K562 (cell line): ENCODE measurements around the gene PPOX. TPM values are rescaled to one million over a fixed set of nuclear protein-coding genes. Genes with fewer than 3 reads are reported as not detected.

ENCODE experiments used
- ATF1 ChIP-seq, 2 experiments: fragments of 450-650 bp in 1 of 2; IDR thresholded peaks; 2 replicates each; pipeline ENCODE4 v1.6.1; 2016; ENCODE audit warnings: missing compliant biosample characterization in 1 of 2, missing genetic modification characterization in 1 of 2
- BRF2 ChIP-seq: IDR thresholded peaks from 3 replicates; pipeline ENCODE4 v1.6.1; 2011; ENCODE audit warnings: borderline replicate concordance, mild to moderate bottlenecking; ENCODE audit not compliant: insufficient read length, insufficient read depth
- ELF1 ChIP-seq: fragments of 200-800 bp; sonication (Bioruptor generic); IDR thresholded peaks from 2 replicates; pipeline ENCODE4 v1.6.1; 2016; ENCODE audit warnings: missing genetic modification characterization, missing compliant biosample characterization
- EP400 ChIP-seq: fragments of 450-650 bp; IDR thresholded peaks from 2 replicates; pipeline ENCODE4 v1.6.1; 2017; ENCODE audit warnings: antibody characterized with exemption, mild to moderate bottlenecking, moderate library complexity
- MAFG ChIP-seq: fragments of 450-650 bp; conservative IDR thresholded peaks from 2 replicates; pipeline ENCODE4 v1.6.1; 2016; ENCODE audit warnings: missing genetic modification characterization, missing compliant biosample characterization
- MTF1 ChIP-seq: fragments of 250-450 bp; sonication (Bioruptor Pico); IDR thresholded peaks from 2 replicates; pipeline ENCODE4 v1.9.0; 2021; ENCODE audit warnings: moderate library complexity, mild to moderate bottlenecking, inconsistent platforms, borderline replicate concordance
- NFXL1 ChIP-seq: fragments of 450-650 bp; formaldehyde crosslinking; IDR thresholded peaks from 2 replicates; pipeline ENCODE4 v1.4.0; 2021; ENCODE audit warnings: mild to moderate bottlenecking
- NONO ChIP-seq, 2 experiments: fragments of 200-400 bp in 1 of 2; fragments of 450-650 bp in 1 of 2; formaldehyde crosslinking in 1 of 2; IDR thresholded peaks; 2 replicates each; pipeline ENCODE4 v1.6.1; 2017; ENCODE audit warnings: low read depth in 2 of 2, mild to moderate bottlenecking in 2 of 2, moderate library complexity in 2 of 2, low read length in 1 of 2
- NRF1 ChIP-seq, 2 experiments: fragments of 450-650 bp; IDR thresholded peaks in 1 of 2; conservative IDR thresholded peaks in 1 of 2; 2 replicates each; pipeline ENCODE4 v1.6.1; 2014; ENCODE audit warnings: mild to moderate bottlenecking in 2 of 2
- PHF20 ChIP-seq: fragments of 450-650 bp; IDR thresholded peaks from 2 replicates; pipeline ENCODE4 v1.6.1; 2018; ENCODE audit not compliant: partially characterized antibody
- PHF21A ChIP-seq: fragments of 450-650 bp; IDR thresholded peaks from 2 replicates; pipeline ENCODE4 v1.6.1; 2017; ENCODE audit warnings: low read depth, borderline replicate concordance
- SIRT6 ChIP-seq: IDR thresholded peaks from one replicate; pipeline ENCODE4 v1.6.1; 2012; ENCODE audit warnings: low read depth, mild to moderate bottlenecking, control low read depth, inconsistent platforms, low read length, moderate library complexity
- THRAP3 ChIP-seq: fragments of 450-650 bp; IDR thresholded peaks from 2 replicates; pipeline ENCODE4 v1.6.1; 2016; ENCODE audit warnings: mild to moderate bottlenecking, inconsistent platforms, borderline replicate concordance
- U2AF2 ChIP-seq: fragments of 200-400 bp; formaldehyde crosslinking; optimal IDR thresholded peaks from 2 replicates; pipeline ENCODE3; 2017; ENCODE audit warnings: low read depth, mild to moderate bottlenecking, low read length
- ZNF146 ChIP-seq: IDR thresholded peaks from one replicate; pipeline ENCODE4 v1.6.1; 2018; ENCODE audit warnings: missing compliant biosample characterization; ENCODE audit not compliant: unreplicated experiment
- ZNF217 ChIP-seq: sonication (generic); formaldehyde crosslinking; IDR thresholded peaks from 2 replicates; pipeline ENCODE4 v1.8.0; 2022; ENCODE audit warnings: mild to moderate bottlenecking, missing genetic modification reagents
- ZNF696 ChIP-seq: fragments of 250-450 bp; sonication (Bioruptor Pico); conservative IDR thresholded peaks from 2 replicates; pipeline ENCODE4 v1.4.0; 2020; ENCODE audit warnings: mild to moderate bottlenecking, moderate library complexity
- polyA plus RNA-seq, 8 experiments: library from polyadenylated mRNA; depleted of rRNA in 4 of 8; stranded (reverse) in 5 of 8; unstranded in 3 of 8; fragments of >200 nt; fragmentation: Nextera tagmentation in 2 of 8; fragmentation: Illumina TruSeq in 1 of 8; extraction: Ambion mirVana in 2 of 8; extraction: Trizol in 1 of 8; gene quantifications; 2 replicates each; pipeline versions ENCODE4 v1.2.1 to v1.2.3, GENCODE V29; 2011 to 2014; ENCODE audit warnings: inconsistent platforms in 1 of 8, missing spikeins in 1 of 8
- total RNA-seq, 7 experiments: library from RNA; depleted of rRNA in 6 of 7; stranded (reverse); fragments of >200 nt in 6 of 7; fragmentation: Illumina TruSeq in 2 of 7; extraction: Trizol in 2 of 7; gene quantifications; 2 replicates each; pipeline versions ENCODE4 v1.2.1 to v1.2.3, GENCODE V29; 2011 to 2021; ENCODE audit warnings: low replicate concordance in 1 of 7
- TF ChIP-seq, protein P1 (sequence below), 3 experiments: fragments of 200-800 bp in 1 of 3; sonication (Bioruptor generic) in 1 of 3; sonication (generic) in 1 of 3; formaldehyde crosslinking in 1 of 3; IDR thresholded peaks; 2 replicates each; pipeline versions ENCODE4 v1.6.1 to v1.8.0; 2016 to 2022; ENCODE audit warnings: mild to moderate bottlenecking in 2 of 3, missing compliant biosample characterization in 2 of 3, missing genetic modification characterization in 2 of 3, missing genetic modification reagents in 1 of 3
- TF ChIP-seq, protein P2 (sequence below): fragments of 450-650 bp; formaldehyde crosslinking; IDR thresholded peaks from 2 replicates; pipeline ENCODE4 v1.4.0; 2022; ENCODE audit warnings: missing genetic modification characterization
- TF ChIP-seq, protein P3 (sequence below): fragments of 450-650 bp; IDR thresholded peaks from 2 replicates; pipeline ENCODE4 v1.7.0; 2016; ENCODE audit warnings: borderline replicate concordance
- TF ChIP-seq, protein P4 (sequence below): sonication (generic); formaldehyde crosslinking; IDR thresholded peaks from 2 replicates; pipeline ENCODE4 v1.8.0; 2022; ENCODE audit warnings: mild to moderate bottlenecking, missing genetic modification reagents, borderline replicate concordance

Gene PPOX
- total and polyA plus RNA-seq, 9 of the 15 experiments (the other 6 are each of a cell fraction or from before 2014, with no cell fraction given), result 17.0 to 57.1 (median 38.9) TPM

DNA sequence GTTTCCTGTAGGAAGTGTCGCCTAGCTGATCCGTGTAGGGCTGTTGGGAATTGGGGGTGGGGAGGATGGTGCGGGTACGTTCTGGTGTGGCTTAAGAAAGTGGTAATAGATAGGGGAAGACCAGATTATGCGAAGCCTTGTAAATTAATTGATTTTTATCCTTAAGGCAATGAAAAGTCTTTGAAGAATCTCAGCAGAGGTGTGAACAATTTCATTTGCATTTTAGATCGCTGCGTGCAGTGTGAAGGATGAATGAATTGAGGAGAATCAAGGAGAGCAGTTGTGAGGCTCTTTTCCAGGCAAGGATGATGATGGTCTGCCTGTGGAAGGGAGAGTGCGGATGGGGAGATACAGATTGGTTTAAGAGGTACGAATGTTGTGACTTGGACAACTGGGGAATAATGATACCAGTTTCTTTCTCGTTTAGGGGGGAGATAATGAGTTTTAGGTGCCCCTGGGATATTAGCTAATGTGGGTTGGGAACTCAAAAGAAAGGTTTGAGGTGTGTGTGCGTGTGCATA is 32.9 kb upstream of the PPOX start (continued):
- no peak for TF ChIP-seq BRF2
- TF ChIP-seq MTF1 (CRISPR knock-in tag), result no peak
- no peak for TF ChIP-seq U2AF2
- TF ChIP-seq, protein P1, sequence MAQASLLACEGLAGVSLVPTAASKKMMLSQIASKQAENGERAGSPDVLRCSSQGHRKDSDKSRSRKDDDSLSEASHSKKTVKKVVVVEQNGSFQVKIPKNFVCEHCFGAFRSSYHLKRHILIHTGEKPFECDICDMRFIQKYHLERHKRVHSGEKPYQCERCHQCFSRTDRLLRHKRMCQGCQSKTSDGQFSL (CRISPR knock-in tag; IDR thresholded peaks at IDR 0.05), result no peak
- TF ChIP-seq, protein P1 (tag; IDR thresholded peaks at IDR 0.05), result no peak
- no peak for TF ChIP-seq THRAP3
- TF ChIP-seq, protein P2, sequence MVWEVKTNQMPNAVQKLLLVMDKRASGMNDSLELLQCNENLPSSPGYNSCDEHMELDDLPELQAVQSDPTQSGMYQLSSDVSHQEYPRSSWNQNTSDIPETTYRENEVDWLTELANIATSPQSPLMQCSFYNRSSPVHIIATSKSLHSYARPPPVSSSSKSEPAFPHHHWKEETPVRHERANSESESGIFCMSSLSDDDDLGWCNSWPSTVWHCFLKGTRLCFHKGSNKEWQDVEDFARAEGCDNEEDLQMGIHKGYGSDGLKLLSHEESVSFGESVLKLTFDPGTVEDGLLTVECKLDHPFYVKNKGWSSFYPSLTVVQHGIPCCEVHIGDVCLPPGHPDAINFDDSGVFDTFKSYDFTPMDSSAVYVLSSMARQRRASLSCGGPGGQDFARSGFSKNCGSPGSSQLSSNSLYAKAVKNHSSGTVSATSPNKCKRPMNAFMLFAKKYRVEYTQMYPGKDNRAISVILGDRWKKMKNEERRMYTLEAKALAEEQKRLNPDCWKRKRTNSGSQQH (CRISPR knock-in tag), result peak; percentile 1; the same call in 1 of the 2 replicates
- TF ChIP-seq PHF21A, result no peak
- TF ChIP-seq, protein P3, sequence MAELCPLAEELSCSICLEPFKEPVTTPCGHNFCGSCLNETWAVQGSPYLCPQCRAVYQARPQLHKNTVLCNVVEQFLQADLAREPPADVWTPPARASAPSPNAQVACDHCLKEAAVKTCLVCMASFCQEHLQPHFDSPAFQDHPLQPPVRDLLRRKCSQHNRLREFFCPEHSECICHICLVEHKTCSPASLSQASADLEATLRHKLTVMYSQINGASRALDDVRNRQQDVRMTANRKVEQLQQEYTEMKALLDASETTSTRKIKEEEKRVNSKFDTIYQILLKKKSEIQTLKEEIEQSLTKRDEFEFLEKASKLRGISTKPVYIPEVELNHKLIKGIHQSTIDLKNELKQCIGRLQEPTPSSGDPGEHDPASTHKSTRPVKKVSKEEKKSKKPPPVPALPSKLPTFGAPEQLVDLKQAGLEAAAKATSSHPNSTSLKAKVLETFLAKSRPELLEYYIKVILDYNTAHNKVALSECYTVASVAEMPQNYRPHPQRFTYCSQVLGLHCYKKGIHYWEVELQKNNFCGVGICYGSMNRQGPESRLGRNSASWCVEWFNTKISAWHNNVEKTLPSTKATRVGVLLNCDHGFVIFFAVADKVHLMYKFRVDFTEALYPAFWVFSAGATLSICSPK, result 0 out of 2 replicates have a peak, but pooled peaks have one; percentile 55
- no peak for TF ChIP-seq ZNF146 (CRISPR knock-in tag)
- TF ChIP-seq, protein P4, sequence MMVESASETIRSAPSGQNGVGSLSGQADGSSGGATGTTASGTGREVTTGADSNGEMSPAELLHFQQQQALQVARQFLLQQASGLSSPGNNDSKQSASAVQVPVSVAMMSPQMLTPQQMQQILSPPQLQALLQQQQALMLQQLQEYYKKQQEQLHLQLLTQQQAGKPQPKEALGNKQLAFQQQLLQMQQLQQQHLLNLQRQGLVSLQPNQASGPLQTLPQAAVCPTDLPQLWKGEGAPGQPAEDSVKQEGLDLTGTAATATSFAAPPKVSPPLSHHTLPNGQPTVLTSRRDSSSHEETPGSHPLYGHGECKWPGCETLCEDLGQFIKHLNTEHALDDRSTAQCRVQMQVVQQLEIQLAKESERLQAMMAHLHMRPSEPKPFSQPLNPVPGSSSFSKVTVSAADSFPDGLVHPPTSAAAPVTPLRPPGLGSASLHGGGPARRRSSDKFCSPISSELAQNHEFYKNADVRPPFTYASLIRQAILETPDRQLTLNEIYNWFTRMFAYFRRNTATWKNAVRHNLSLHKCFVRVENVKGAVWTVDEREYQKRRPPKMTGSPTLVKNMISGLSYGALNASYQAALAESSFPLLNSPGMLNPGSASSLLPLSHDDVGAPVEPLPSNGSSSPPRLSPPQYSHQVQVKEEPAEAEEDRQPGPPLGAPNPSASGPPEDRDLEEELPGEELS (CRISPR knock-in tag), result no peak
- TF ChIP-seq NONO (IDR thresholded peaks at IDR 0.05; ENCODE audit: low read depth in 2 of 2, low read length in 1 of 2), result no peak
- TF ChIP-seq NRF1 (conservative IDR thresholded peaks at IDR 0.05 in 1 of 2, IDR thresholded peaks at IDR 0.05 in 1 of 2), result no peak
- TF ChIP-seq SIRT6, result no peak
- TF ChIP-seq NFXL1 (CRISPR knock-in tag), result no peak
- TF ChIP-seq ATF1 (CRISPR knock-in tag; IDR thresholded peaks at IDR 0.05), result no peak
- TF ChIP-seq ATF1 (tag; IDR thresholded peaks at IDR 0.05), result no peak
- no peak for TF ChIP-seq MAFG (tag)
- no peak for TF ChIP-seq ZNF696 (CRISPR knock-in tag)
- peak; percentile 54; the same call in 1 of the 2 replicates for TF ChIP-seq EP400
- no peak for TF ChIP-seq PHF20
- TF ChIP-seq ELF1 (tag), result no peak
- TF ChIP-seq ZNF217 (CRISPR knock-in tag), result no peak
